Subcutaneous abdominal adipose tissue (tissue), 5 donors: ENCODE measurements around the gene APP.

Experiments used
- H3K27ac ChIP-seq: one replicate; pipeline ENCODE4 v1.7.0; 2013; ENCODE audit warnings: low read depth, mild to moderate bottlenecking, inconsistent platforms, low read length, moderate library complexity
- H3K27me3 ChIP-seq, 5 donors: one replicate each; pipeline ENCODE4 v1.7.0; 2013; ENCODE audit warnings: low read length in 5 of 5, inconsistent platforms in 1 of 5; ENCODE audit not compliant: control insufficient read depth in 5 of 5, insufficient read depth in 4 of 5
- H3K36me3 ChIP-seq, 5 donors: one replicate each; pipeline ENCODE4 v1.7.0; 2013; ENCODE audit warnings: low read length in 5 of 5; ENCODE audit not compliant: control insufficient read depth in 5 of 5, insufficient read depth in 5 of 5
- H3K4me1 ChIP-seq, 5 donors: one replicate each; pipeline ENCODE4 v1.7.0; 2013; ENCODE audit warnings: low read length in 5 of 5, mild to moderate bottlenecking in 3 of 5, moderate library complexity in 1 of 5; ENCODE audit not compliant: control insufficient read depth in 5 of 5, insufficient read depth in 5 of 5
- H3K4me3 ChIP-seq, 5 donors: one replicate each; pipeline ENCODE4 v1.7.0; 2013; ENCODE audit warnings: low read length in 5 of 5, low read depth in 1 of 5
- H3K9ac ChIP-seq, 5 donors: one replicate each; pipeline ENCODE4 v1.7.0; 2013; ENCODE audit warnings: low read length in 5 of 5, mild to moderate bottlenecking in 4 of 5, moderate library complexity in 3 of 5
- H3K9me3 ChIP-seq, 5 donors: one replicate each; pipeline ENCODE4 v1.7.0; 2013; ENCODE audit warnings: low read length in 5 of 5; ENCODE audit not compliant: control insufficient read depth in 5 of 5
- donor health status: healthy.
- donor health status: healthy.
- donor health status: healthy.
- donor health status: healthy.
- donor health status: healthy.

Gene APP

GRCh38 chr21:25862596-25862995, 308.0 kb downstream of the APP start:
- Histone ChIP-seq H3K27me3 (no peaks in the 10 kb centered on the region), H3K4me1 (no peaks in the 10 kb centered on the region), H3K4me3 (no peak overlapping the region), H3K9me3 (no peaks in the 10 kb centered on the region), H3K36me3 (no peaks in the 10 kb centered on the region), H3K27ac (no peak overlapping the region), H3K9ac (no peak overlapping the region)

DNA sequence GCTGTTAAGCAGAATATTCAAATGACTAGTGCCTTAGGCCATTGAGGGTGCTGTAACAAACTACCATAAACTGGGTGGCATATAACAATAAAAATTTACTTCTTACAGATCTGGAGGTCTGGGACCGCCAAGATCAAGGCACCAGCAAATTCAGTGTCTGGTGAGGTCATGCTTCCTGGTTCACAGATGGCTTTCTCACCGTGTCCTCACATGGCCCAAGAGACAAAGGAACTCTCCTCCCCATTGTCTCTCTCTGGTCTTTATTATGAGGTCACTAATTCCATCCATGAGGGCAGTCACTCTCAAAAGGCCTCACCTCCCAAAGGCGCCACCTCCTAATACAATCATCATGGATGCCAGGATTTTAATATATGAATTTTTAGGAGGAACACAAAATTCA, 308.5 kb downstream of the APP start:
- no peaks in the 10 kb centered on the region for H3K27me3 ChIP-seq
- H3K36me3 ChIP-seq = no peaks in the 10 kb centered on the region
- H3K27ac ChIP-seq = no peak overlapping the region
- peaks cover 0 to 2% (median 0%) of the 10 kb centered on the region in 5 donors for H3K4me1 ChIP-seq
- H3K9ac ChIP-seq = no peak overlapping the region
- H3K4me3 ChIP-seq = no peak overlapping the region
- no peaks in the 10 kb centered on the region for H3K9me3 ChIP-seq

GRCh38 chr21:25859235-25859929, 311.2 kb downstream of the APP start:
- no peaks in the 10 kb centered on the region for H3K9me3 ChIP-seq
- peaks cover 0 to 5% (median 0%) of the 10 kb centered on the region in 5 donors for H3K4me1 ChIP-seq
- no peaks in the 10 kb centered on the region for H3K27me3 ChIP-seq
- no peak overlapping the region for H3K27ac ChIP-seq
- no peaks in the 10 kb centered on the region for H3K36me3 ChIP-seq
- no peak overlapping the region for H3K4me3 ChIP-seq
- no peak overlapping the region for H3K9ac ChIP-seq

DNA sequence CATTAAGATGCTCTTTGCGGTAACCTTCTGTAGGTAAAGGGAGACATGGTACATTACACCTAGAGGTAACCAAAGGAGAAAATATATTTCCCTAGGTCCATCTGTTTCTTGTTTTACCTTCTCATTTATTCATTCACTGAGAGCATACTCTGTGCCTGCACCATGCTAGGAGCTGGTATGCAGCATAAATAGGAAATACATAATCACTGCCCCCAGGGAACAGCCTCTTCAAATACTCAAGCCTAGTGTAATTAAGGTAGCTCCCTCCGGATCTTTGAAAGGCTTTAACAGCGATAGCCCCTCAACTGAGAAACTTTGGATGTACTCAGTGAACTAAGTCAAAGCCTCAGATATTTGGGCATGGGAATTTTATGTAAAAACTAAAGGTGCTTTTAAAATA, 312.2 kb downstream of the APP start:
- H3K36me3 ChIP-seq = no peaks in the 10 kb centered on the region
- no peak overlapping the region for H3K9ac ChIP-seq
- peaks cover 0 to 5% (median 0%) of the 10 kb centered on the region in 5 donors for H3K4me1 ChIP-seq
- no peaks in the 10 kb centered on the region for H3K27me3 ChIP-seq
- H3K27ac ChIP-seq = no peak overlapping the region
- H3K4me3 ChIP-seq = no peak overlapping the region
- no peaks in the 10 kb centered on the region for H3K9me3 ChIP-seq

DNA sequence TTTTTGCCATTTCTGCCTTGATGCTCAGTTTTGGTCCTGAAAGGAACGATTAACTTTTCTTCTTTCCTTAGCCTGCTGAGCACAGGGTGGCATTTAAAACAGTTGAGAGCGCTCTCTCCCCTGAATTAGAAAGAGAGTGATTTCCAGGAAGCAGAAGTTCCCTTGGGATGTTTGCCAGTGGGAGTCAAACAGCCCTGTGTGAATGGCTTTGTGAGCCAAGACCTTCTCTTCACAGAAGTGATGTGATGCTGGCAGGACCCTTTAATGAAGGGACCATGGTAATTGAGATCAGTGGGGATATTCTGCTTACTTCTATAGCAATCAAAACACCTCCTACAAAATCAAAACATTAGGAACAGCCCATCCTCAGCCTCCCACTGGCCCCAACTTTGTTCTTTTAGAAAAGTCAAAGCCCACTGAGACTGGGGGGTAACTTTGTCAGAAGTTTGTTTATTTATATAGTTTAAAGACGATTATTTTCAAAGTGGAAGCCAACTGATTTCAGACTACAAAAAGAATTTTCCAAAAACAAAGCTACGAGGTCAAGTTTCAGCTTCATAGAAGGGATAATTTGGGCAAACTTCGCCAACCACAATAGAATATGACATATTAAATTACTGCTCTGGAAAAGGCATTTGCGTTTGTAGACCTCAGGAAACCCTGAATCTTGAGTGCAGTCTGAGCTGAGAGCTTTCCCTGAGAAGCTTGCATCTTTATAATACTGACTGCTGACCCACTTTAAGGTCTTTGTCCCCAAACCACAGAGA, 313.1 kb downstream of the APP start:
- H3K4me3 ChIP-seq = no peak overlapping the region

DNA sequence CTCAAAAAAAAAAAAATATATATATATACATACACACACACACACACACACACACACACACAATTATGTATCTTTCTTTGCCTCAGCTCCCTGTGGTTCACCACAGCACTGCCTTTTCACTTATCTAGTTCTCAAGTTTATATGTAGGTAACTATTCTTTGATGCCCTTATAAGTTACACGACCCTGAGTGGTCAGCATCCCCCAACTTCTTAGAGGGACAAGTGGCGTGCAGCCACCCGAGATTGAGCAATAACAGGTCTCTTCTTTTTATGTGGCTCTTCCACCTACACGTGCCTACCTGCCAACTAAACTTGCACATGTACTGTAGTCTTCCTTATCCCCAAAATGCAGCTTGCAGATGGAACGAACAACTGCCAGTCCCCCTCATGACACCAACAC, 315.0 kb downstream of the APP start:
- H3K9ac ChIP-seq = no peak overlapping the region
- H3K9me3 ChIP-seq = no peaks in the 10 kb centered on the region
- H3K4me1 ChIP-seq = peaks cover 0 to 5% (median 0%) of the 10 kb centered on the region in 5 donors
- H3K27me3 ChIP-seq = no peaks in the 10 kb centered on the region
- no peak overlapping the region for H3K4me3 ChIP-seq
- H3K36me3 ChIP-seq = no peaks in the 10 kb centered on the region
- no peak overlapping the region for H3K27ac ChIP-seq

More for the DNA sequence above, 313.1 kb downstream of the APP start:
- Histone ChIP-seq H3K27me3 (no peaks in the 10 kb centered on the region), H3K9ac (no peak overlapping the region), H3K9me3 (no peaks in the 10 kb centered on the region), H3K27ac (no peak overlapping the region), H3K36me3 (no peaks in the 10 kb centered on the region), H3K4me1 (peaks cover 0 to 5% (median 0%) of the 10 kb centered on the region in 5 donors)

- Histone ChIP-seq H3K4me1 (no peaks in the 10 kb centered on the region), H3K36me3 (no peaks in the 10 kb centered on the region), H3K9ac (no peak overlapping the region), H3K9me3 (no peaks in the 10 kb centered on the region), H3K27ac (no peak overlapping the region), H3K4me3 (no peak overlapping the region), H3K27me3 (no peaks in the 10 kb centered on the region)
These were observed 320.3 kb downstream of the APP start for GRCh38 chr21:25850126-25850842.

- Histone ChIP-seq H3K27me3 (no peaks in the 10 kb centered on the region), H3K4me3 (no peak overlapping the region), H3K27ac (no peak overlapping the region), H3K9ac (no peak overlapping the region), H3K36me3 (no peaks in the 10 kb centered on the region), H3K9me3 (no peaks in the 10 kb centered on the region), H3K4me1 (no peaks in the 10 kb centered on the region)
These were observed 322.3 kb downstream of the APP start for GRCh38 chr21:25848309-25848708.

GRCh38 chr21:25845729-25846256, 324.8 kb downstream of the APP start:
- no peaks in the 10 kb centered on the region for H3K27me3 ChIP-seq
- no peak overlapping the region for H3K4me3 ChIP-seq
- H3K27ac ChIP-seq = no peak overlapping the region

GRCh38 chr21:25842925-25843324, 327.6 kb downstream of the APP start:
- Histone ChIP-seq H3K36me3 (no peaks in the 10 kb centered on the region), H3K27me3 (no peaks in the 10 kb centered on the region), H3K27ac (no peak overlapping the region), H3K9me3 (peaks cover 0 to 7% (median 5%) of the 10 kb centered on the region in 5 donors), H3K4me3 (no peak overlapping the region), H3K9ac (no peak overlapping the region), H3K4me1 (no peaks in the 10 kb centered on the region)

More at GRCh38 chr21:25845729-25846256, 324.8 kb downstream of the APP start:
- no peak overlapping the region for H3K9ac ChIP-seq
- no peaks in the 10 kb centered on the region for H3K9me3 ChIP-seq
- no peaks in the 10 kb centered on the region for H3K36me3 ChIP-seq
- H3K4me1 ChIP-seq = no peaks in the 10 kb centered on the region
